Ovary (tissue), 3 donors: Measurements from ENCODE around the gene COL15A1.

Experiments used
- CTCF ChIP-seq, 3 donors: fragments of 450-650 bp in 2 of 3; fragments of 200-600 bp in 1 of 3; IDR thresholded peaks; one replicate each; pipeline versions ENCODE4 v1.5.1 to v1.8.0; 2016 to 2022; ENCODE audit warnings: antibody characterized with exemption in 3 of 3, mild to moderate bottlenecking in 1 of 3
- EP300 ChIP-seq: sonication (generic); formaldehyde crosslinking; IDR thresholded peaks from one replicate; pipeline ENCODE4 v1.6.1; 2017; ENCODE audit warnings: antibody characterized with exemption
- POLR2A ChIP-seq: fragments of 450-650 bp; IDR thresholded peaks from one replicate; pipeline ENCODE4 v1.6.1; 2017; ENCODE audit warnings: antibody characterized with exemption, mild to moderate bottlenecking, moderate library complexity
- donor health status: DM: no; HTN: no; CAD: no.

- TF ChIP-seq CTCF (IDR thresholded peaks at IDR 0.05) (no peak), EP300 (no peak), POLR2A (no peak)
These were observed 61.2 kb downstream of the COL15A1 start for GRCh38 chr9:99004717-99005460.
